Right ventricle myocardium inferior (tissue), 1 donor: ENCODE data around the gene AHI1. TPM values are rescaled to one million over a fixed set of nuclear protein-coding genes. Genes with fewer than 3 reads are reported as not detected.
"Not testable (repeated sequence)": the region's sequence is repeated elsewhere in the genome, so short reads cannot be mapped to it uniquely, and the experiment has no call there.

Experiments used
- ATAC-seq: fragments of 200-7000 bp; cut with Tn5 transposase; one replicate; pipeline ENCODE4 v1.9.1; 2020; ENCODE audit warnings: mild to moderate bottlenecking, moderate library complexity
- DNase-seq: peaks from one replicate; pipeline ENCODE4 v3.0.0; 2021; ENCODE audit errors: missing footprints
- intact Hi-C: fragments of 100-400 bp; cut with DNase I; formaldehyde crosslinking; loops from one replicate; pipeline ENCODE4 v1.11.0; 2022
- total RNA-seq: library from RNA; stranded (reverse); fragmentation: NEBNext Ultra II Directional; extraction: Animal tissue kit (Norgen Biotek cat#: 25700); gene quantifications from one replicate; pipeline ENCODE4 v1.2.1, GENCODE V29; 2021
- donor health status: DM: no; HTN: yes; CAD: no; lungs with severe emphysema.

The AHI1 gene
- total RNA-seq, 1 donor from 2014 or later, result 9.2 TPM

GRCh38 chr6:135260612-135261011 lies 236.9 kb downstream of the AHI1 start:
- ATAC-seq, result no peak
- intact Hi-C loops, result no loop called here

GRCh38 chr6:135258970-135259369 lies 238.6 kb downstream of the AHI1 start:
- DNase-seq (no peak), ATAC-seq (no peak)
- intact Hi-C loops, result no loop called here

More at GRCh38 chr6:135260612-135261011, 236.9 kb downstream of the AHI1 start:
- DNase-seq, result no peak

- ATAC-seq (no peak), DNase-seq (no peak)
- intact Hi-C loops, result no loop called here
Observed at GRCh38 chr6:135257631-135258405, 239.7 kb downstream of the AHI1 start.

GRCh38 chr6:135256866-135257265 lies 240.7 kb downstream of the AHI1 start:
- no peak for DNase-seq
- intact Hi-C loops, result no loop called here
- no peak for ATAC-seq

GRCh38 chr6:135254471-135254870 lies 243.1 kb downstream of the AHI1 start:
- intact Hi-C loops, result no loop called here
- no peak for ATAC-seq
- DNase-seq, result no peak

GRCh38 chr6:135251498-135252441 lies 245.8 kb downstream of the AHI1 start:
- ATAC-seq (no peak), DNase-seq (no peak)
- intact Hi-C loops, result no loop called here

- intact Hi-C loops, result no loop called here
- DNase-seq (no peak), ATAC-seq (no peak)
Observed at GRCh38 chr6:135250751-135251497, 246.6 kb downstream of the AHI1 start.

GRCh38 chr6:135250234-135250633 lies 247.3 kb downstream of the AHI1 start:
- intact Hi-C loops, result no loop called here
- ATAC-seq (no peak), DNase-seq (no peak)

GRCh38 chr6:135246412-135247012 lies 251.0 kb downstream of the AHI1 start:
- DNase-seq, intact Hi-C loops, ATAC-seq: not testable (repeated sequence)

- ATAC-seq (no peak), DNase-seq (no peak)
- intact Hi-C loops, result no loop called here
Observed at GRCh38 chr6:135244805-135245204, 252.7 kb downstream of the AHI1 start.

- DNase-seq, result no peak
- ATAC-seq, result no peak
- intact Hi-C loops, result no loop called here
Observed at GRCh38 chr6:135243871-135244796, 253.4 kb downstream of the AHI1 start.

- ATAC-seq, result no peak
- DNase-seq, result no peak
- intact Hi-C loops, result no loop called here
Observed at GRCh38 chr6:135240711-135241110, 256.8 kb downstream of the AHI1 start.

GRCh38 chr6:135236732-135237131 lies 260.8 kb downstream of the AHI1 start:
- DNase-seq, result no peak
- intact Hi-C loops, result no loop called here
- ATAC-seq, result no peak

GRCh38 chr6:135236319-135236718 lies 261.2 kb downstream of the AHI1 start:
- DNase-seq (no peak), ATAC-seq (no peak)
- intact Hi-C loops, result no loop called here

- intact Hi-C loops, result no loop called here
- DNase-seq, result no peak
- no peak for ATAC-seq
Observed at GRCh38 chr6:135235716-135236115, 261.8 kb downstream of the AHI1 start.

GRCh38 chr6:135234492-135234780 lies 263.1 kb downstream of the AHI1 start:
- intact Hi-C loops, result no loop called here
- ATAC-seq (no peak), DNase-seq (no peak)

- intact Hi-C loops, result no loop called here
- no peak for DNase-seq
- ATAC-seq, result peak; percentile 31
Observed at GRCh38 chr6:135233686-135234491, 263.7 kb downstream of the AHI1 start.
